GM19099 (cell line): ENCODE measurements around the gene ZKSCAN1.

Source experiments
- POLR2A ChIP-seq: IDR thresholded peaks from 3 replicates; pipeline ENCODE4 v1.6.1; 2011; ENCODE audit warnings: low read depth; ENCODE audit not compliant: insufficient read length; ENCODE audit errors: extremely low read depth

ZKSCAN1 gene

GRCh38 chr7:100003711-100004661 is 11.4 kb upstream of the ZKSCAN1 start:
- no peak for TF ChIP-seq POLR2A

- no peak for TF ChIP-seq POLR2A
Measured at GRCh38 chr7:100007887-100008286, 7.5 kb upstream of the ZKSCAN1 start.

- no peak for TF ChIP-seq POLR2A
Measured at GRCh38 chr7:100008525-100008924, 6.9 kb upstream of the ZKSCAN1 start.

- no peak for TF ChIP-seq POLR2A
Measured at GRCh38 chr7:100010901-100011300, 4.5 kb upstream of the ZKSCAN1 start.

- TF ChIP-seq POLR2A: no peak
Measured at GRCh38 chr7:100011516-100011915, 3.9 kb upstream of the ZKSCAN1 start.

- TF ChIP-seq POLR2A: no peak
Measured at GRCh38 chr7:100013328-100013676, 2.1 kb upstream of the ZKSCAN1 start.

GRCh38 chr7:100016215-100016901 is 962 bp downstream of the ZKSCAN1 start:
- TF ChIP-seq POLR2A: no peak

- no peak for TF ChIP-seq POLR2A
Measured at GRCh38 chr7:100017300-100017699, 1.9 kb downstream of the ZKSCAN1 start.

GRCh38 chr7:100017875-100018274 is 2.5 kb downstream of the ZKSCAN1 start:
- TF ChIP-seq POLR2A: no peak

GRCh38 chr7:100019908-100020307 is 4.5 kb downstream of the ZKSCAN1 start:
- no peak for TF ChIP-seq POLR2A

GRCh38 chr7:100021297-100021696 is 5.9 kb downstream of the ZKSCAN1 start:
- TF ChIP-seq POLR2A: no peak

GRCh38 chr7:100022621-100023020 is 7.2 kb downstream of the ZKSCAN1 start:
- no peak for TF ChIP-seq POLR2A

GRCh38 chr7:100023526-100023925 is 8.1 kb downstream of the ZKSCAN1 start:
- no peak for TF ChIP-seq POLR2A

- TF ChIP-seq POLR2A: no peak
Measured at GRCh38 chr7:100024020-100024619, 8.7 kb downstream of the ZKSCAN1 start.

- no peak for TF ChIP-seq POLR2A
Measured at GRCh38 chr7:100027197-100027596, 11.8 kb downstream of the ZKSCAN1 start.

GRCh38 chr7:100029596-100029995 is 14.2 kb downstream of the ZKSCAN1 start:
- no peak for TF ChIP-seq POLR2A
